Regular cardiac myocyte (primary cell): ENCODE data around the gene METAP1D. TPM values are rescaled to one million over a fixed set of nuclear protein-coding genes. Genes with fewer than 3 reads are reported as not detected.

Experiments used
- total RNA-seq: library from RNA; depleted of rRNA; stranded (reverse); fragments of >200 nt; gene quantifications from 2 replicates; pipeline ENCODE4 v1.2.3, GENCODE V29; 2014

Gene METAP1D
- 5.4 and 6.2 TPM in 2 replicates for total RNA-seq

GRCh38 chr2:171999604-172000469 lies at the start of gene METAP1D:
TSS of gene METAP1D (plus strand) at chr2:171999953. CDS start at chr2:171999970, 17 bp downstream.

GRCh38 chr2:172085460-172086159 lies 85.9 kb downstream of the METAP1D start, which contains the start of gene DLX1:
TSS of gene DLX1 (plus strand) at chr2:172085507. CDS start at chr2:172085678, 171 bp downstream.

GRCh38 chr2:172102391-172103359 lies 102.9 kb downstream of the METAP1D start, which contains the start of gene DLX2:
TSS of gene DLX2 (minus strand) at chr2:172102900. CDS start at chr2:172102538, 362 bp downstream.

Other genes with a start within 250 kb of the METAP1D start
- gene SLC25A12, start 105.7 kb upstream of the METAP1D start, total RNA-seq: 16.6 and 21.1 TPM in 2 replicates
- gene HAT1, start 77.5 kb upstream of the METAP1D start, total RNA-seq: 35.0 and 83.8 TPM in 2 replicates
- under 0.01 and 2.1 TPM in 2 replicates for gene DLX1, start 85.6 kb downstream of the METAP1D start, total RNA-seq
- 0.96 TPM in 1 of 2 replicates, not detected in the other for gene DLX2, start 102.9 kb downstream of the METAP1D start, total RNA-seq